Measurements from ENCODE around the gene MBD5.

DNA sequence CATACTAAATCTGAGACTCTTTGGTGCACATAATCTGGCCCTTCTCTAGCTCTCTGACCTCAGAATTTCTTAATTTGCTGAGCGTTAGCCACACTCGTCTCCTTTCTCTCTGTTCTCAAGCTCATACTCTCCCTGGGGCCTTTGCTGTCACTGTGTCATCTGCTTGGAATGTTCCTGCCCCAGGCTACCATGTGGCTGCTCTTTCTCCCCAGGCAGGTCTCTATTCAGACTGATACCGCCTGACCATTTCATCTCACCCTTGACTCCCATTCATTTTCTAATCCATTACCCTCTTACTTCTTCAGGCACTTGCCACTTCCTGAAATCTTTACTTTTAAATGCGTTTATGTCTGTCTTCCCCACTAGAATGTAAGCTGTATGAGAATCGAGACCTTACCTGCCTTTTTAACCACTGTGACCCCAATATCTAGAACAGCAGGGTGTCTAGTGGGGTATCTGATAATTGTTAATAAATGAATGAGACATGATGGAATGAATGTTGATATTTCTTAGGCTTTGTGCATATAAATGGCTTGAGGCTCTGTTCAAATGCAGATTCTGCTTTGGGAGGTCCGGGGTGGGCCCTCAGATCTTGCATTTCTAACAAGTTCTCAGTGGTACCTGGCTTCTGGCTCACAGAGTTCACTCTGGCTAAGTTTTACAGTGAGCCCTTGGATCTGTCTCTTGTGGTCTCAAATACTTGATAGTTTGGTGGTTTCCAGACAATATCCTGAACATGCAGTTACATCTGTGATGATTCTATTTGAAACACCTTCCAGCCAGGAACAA, 533.8 kb downstream of the MBD5 start:
- TF ChIP-seq, protein P1, sequence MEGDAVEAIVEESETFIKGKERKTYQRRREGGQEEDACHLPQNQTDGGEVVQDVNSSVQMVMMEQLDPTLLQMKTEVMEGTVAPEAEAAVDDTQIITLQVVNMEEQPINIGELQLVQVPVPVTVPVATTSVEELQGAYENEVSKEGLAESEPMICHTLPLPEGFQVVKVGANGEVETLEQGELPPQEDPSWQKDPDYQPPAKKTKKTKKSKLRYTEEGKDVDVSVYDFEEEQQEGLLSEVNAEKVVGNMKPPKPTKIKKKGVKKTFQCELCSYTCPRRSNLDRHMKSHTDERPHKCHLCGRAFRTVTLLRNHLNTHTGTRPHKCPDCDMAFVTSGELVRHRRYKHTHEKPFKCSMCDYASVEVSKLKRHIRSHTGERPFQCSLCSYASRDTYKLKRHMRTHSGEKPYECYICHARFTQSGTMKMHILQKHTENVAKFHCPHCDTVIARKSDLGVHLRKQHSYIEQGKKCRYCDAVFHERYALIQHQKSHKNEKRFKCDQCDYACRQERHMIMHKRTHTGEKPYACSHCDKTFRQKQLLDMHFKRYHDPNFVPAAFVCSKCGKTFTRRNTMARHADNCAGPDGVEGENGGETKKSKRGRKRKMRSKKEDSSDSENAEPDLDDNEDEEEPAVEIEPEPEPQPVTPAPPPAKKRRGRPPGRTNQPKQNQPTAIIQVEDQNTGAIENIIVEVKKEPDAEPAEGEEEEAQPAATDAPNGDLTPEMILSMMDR (IDR thresholded peaks at IDR 0.05) = no peak
- no peak for TF ChIP-seq POLR2A (IDR thresholded peaks at IDR 0.05)

Data from adrenal gland (tissue), 5 donors.